Type B pancreatic cell (in vitro differentiated cells): ENCODE measurements around the gene FRAS1. TPM values are rescaled to one million over a fixed set of nuclear protein-coding genes. Genes with fewer than 3 reads are reported as not detected.

ENCODE experiments used
- DNase-seq: peaks from one replicate; pipeline ENCODE4 v3.0.0; 2021; ENCODE audit warnings: mixed read lengths; ENCODE audit not compliant: unreplicated experiment; ENCODE audit errors: extremely low spot score
- H3K27ac Mint-ChIP-seq: 2 replicates; pipeline ENCODE4 v1.8.0; 2021; ENCODE audit warnings: mild to moderate bottlenecking, mixed read lengths
- H3K27me3 Mint-ChIP-seq: 2 replicates; pipeline ENCODE4 v1.8.0; 2021; ENCODE audit warnings: mixed read lengths
- H3K36me3 Mint-ChIP-seq: 2 replicates; pipeline ENCODE4 v1.8.0; 2021; ENCODE audit warnings: mixed read lengths
- H3K4me1 Mint-ChIP-seq: one replicate; pipeline ENCODE4 v1.8.0; 2021; ENCODE audit warnings: mixed read lengths; ENCODE audit not compliant: unreplicated experiment
- H3K4me3 Mint-ChIP-seq: 2 replicates; pipeline ENCODE4 v1.8.0; 2021; ENCODE audit warnings: mild to moderate bottlenecking, mixed read lengths
- H3K9me3 Mint-ChIP-seq: 2 replicates; pipeline ENCODE4 v1.8.0; 2021; ENCODE audit warnings: mixed read lengths
- CTCF ChIP-seq: fragments of 200-600 bp; sonication (generic); conservative IDR thresholded peaks from 2 replicates; pipeline ENCODE4 v1.5.0; 2021; ENCODE audit warnings: antibody characterized with exemption, mild to moderate bottlenecking
- total RNA-seq: library from RNA; stranded (reverse); gene quantifications from 2 replicates; pipeline ENCODE4 v1.2.1, GENCODE V29; 2021; ENCODE audit warnings: low replicate concordance

Gene FRAS1
- total RNA-seq, 1 donor from 2014 or later, result 37.7 TPM

GRCh38 chr4:78318126-78318525, 261.0 kb downstream of the FRAS1 start:
- peaks cover 27% of the 10 kb centered on the region for H3K36me3 Mint-ChIP-seq
- TF ChIP-seq CTCF, result no peak
- H3K4me1 Mint-ChIP-seq, result peaks cover 14% of the 10 kb centered on the region
- no peaks in the 10 kb centered on the region for H3K27me3 Mint-ChIP-seq
- DNase-seq, result no peak
- no peak overlapping the region for H3K27ac Mint-ChIP-seq
- H3K9me3 Mint-ChIP-seq, result no peaks in the 10 kb centered on the region
- H3K4me3 Mint-ChIP-seq, result no peak overlapping the region

- no peaks in the 10 kb centered on the region for H3K9me3 Mint-ChIP-seq
- peaks cover under 1% of the 10 kb centered on the region for H3K4me1 Mint-ChIP-seq
- no peak for DNase-seq
- no peaks in the 10 kb centered on the region for H3K27me3 Mint-ChIP-seq
- TF ChIP-seq CTCF, result no peak
- H3K27ac Mint-ChIP-seq, result no peak overlapping the region
- peaks cover 26% of the 10 kb centered on the region for H3K36me3 Mint-ChIP-seq
- no peak overlapping the region for H3K4me3 Mint-ChIP-seq
Observed at GRCh38 chr4:78320349-78320935, 263.3 kb downstream of the FRAS1 start.

- H3K4me1 Mint-ChIP-seq, result peaks cover 8% of the 10 kb centered on the region
- no peak overlapping the region for H3K4me3 Mint-ChIP-seq
- H3K27ac Mint-ChIP-seq, result no peak overlapping the region
- peaks cover 17% of the 10 kb centered on the region for H3K36me3 Mint-ChIP-seq
- no peaks in the 10 kb centered on the region for H3K9me3 Mint-ChIP-seq
- H3K27me3 Mint-ChIP-seq, result no peaks in the 10 kb centered on the region
- no peak for DNase-seq
- TF ChIP-seq CTCF, result no peak
Observed at GRCh38 chr4:78322032-78322431, 264.9 kb downstream of the FRAS1 start.

- TF ChIP-seq CTCF, result no peak
- no peak for DNase-seq
- Mint-ChIP-seq H3K36me3 (peaks cover 10% of the 10 kb centered on the region), H3K27ac (no peak overlapping the region), H3K9me3 (no peaks in the 10 kb centered on the region), H3K4me3 (no peak overlapping the region), H3K27me3 (no peaks in the 10 kb centered on the region), H3K4me1 (peaks cover 8% of the 10 kb centered on the region)
Observed at GRCh38 chr4:78323439-78323838, 266.3 kb downstream of the FRAS1 start.

- TF ChIP-seq CTCF, result no peak
- Mint-ChIP-seq H3K9me3 (no peaks in the 10 kb centered on the region), H3K36me3 (peaks cover 1% of the 10 kb centered on the region), H3K4me1 (peaks cover 8% of the 10 kb centered on the region), H3K4me3 (no peak overlapping the region), H3K27me3 (no peaks in the 10 kb centered on the region), H3K27ac (no peak overlapping the region)
- DNase-seq, result no peak
Observed at GRCh38 chr4:78324625-78325024, 267.5 kb downstream of the FRAS1 start.
